IMR-90 (cell line): ENCODE data around the gene C1QC. TPM values are rescaled to one million over a fixed set of nuclear protein-coding genes. Genes with fewer than 3 reads are reported as not detected.

ENCODE experiments used
- CEBPB ChIP-seq: IDR thresholded peaks from 2 replicates; pipeline ENCODE4 v1.6.1; 2012; ENCODE audit warnings: low read depth, low read length, improper control_type of control experiment
- ELK1 ChIP-seq: fragments of 150-350 bp; IDR thresholded peaks from 2 replicates; pipeline ENCODE4 v1.6.1; 2016; ENCODE audit warnings: low read depth, mild to moderate bottlenecking, low read length, moderate library complexity, borderline replicate concordance
- RAD21 ChIP-seq: IDR thresholded peaks from 2 replicates; pipeline ENCODE4 v1.6.1; 2012; ENCODE audit warnings: low read length, improper control_type of control experiment
- USF2 ChIP-seq: fragments of 150-350 bp; IDR thresholded peaks from 2 replicates; pipeline ENCODE4 v1.6.1; 2017; ENCODE audit warnings: mild to moderate bottlenecking, antibody characterized with exemption, low read length, low read depth
- polyA plus RNA-seq, 3 experiments: library from polyadenylated mRNA; depleted of rRNA; stranded (reverse); fragments of >200 nt; gene quantifications; 2 replicates each; pipeline ENCODE4 v1.2.3, GENCODE V29; 2012; ENCODE audit warnings: low replicate concordance in 1 of 3
- total RNA-seq: library from RNA; depleted of rRNA; stranded (reverse); fragments of >200 nt; gene quantifications from 2 replicates; pipeline ENCODE4 v1.2.3, GENCODE V29; 2012

Gene C1QC
- total and polyA plus RNA-seq, 2 of the 4 experiments (the other 2 are of a cell fraction), result not detected

- no peak for TF ChIP-seq CEBPB
- no peak for TF ChIP-seq USF2
- no peak for TF ChIP-seq ELK1
- TF ChIP-seq RAD21, result no peak
Measured at GRCh38 chr1:22633697-22634463, 9.6 kb upstream of the C1QC start (continued).
